ENCODE data around the gene MINDY3.

Gene MINDY3

DNA sequence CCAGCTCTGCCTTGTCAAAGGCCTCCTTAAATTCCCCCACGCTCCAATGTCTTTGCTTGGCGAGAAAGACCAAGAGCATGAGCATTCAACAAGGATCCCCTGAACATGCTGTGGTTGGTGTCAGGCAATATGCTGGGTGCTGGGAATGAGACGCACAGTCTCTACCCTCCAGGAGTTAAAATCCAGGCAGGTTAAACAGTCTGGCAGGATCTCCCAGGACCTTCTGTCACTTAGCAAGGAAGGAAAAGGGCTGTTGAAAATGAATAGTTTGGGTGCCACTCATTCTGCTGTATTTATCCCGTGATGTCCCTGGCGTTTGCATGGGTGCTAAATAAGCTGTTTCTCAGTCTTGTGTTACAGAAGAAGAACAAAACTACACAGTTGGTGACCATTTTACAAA is 118.7 kb downstream of the MINDY3 start:
- no peak overlapping the region for H3K4me3 ChIP-seq (ENCODE audit: low read depth, low read length)
- no peak for DNase-seq (ENCODE audit: low read depth)
- TF ChIP-seq, protein P1, sequence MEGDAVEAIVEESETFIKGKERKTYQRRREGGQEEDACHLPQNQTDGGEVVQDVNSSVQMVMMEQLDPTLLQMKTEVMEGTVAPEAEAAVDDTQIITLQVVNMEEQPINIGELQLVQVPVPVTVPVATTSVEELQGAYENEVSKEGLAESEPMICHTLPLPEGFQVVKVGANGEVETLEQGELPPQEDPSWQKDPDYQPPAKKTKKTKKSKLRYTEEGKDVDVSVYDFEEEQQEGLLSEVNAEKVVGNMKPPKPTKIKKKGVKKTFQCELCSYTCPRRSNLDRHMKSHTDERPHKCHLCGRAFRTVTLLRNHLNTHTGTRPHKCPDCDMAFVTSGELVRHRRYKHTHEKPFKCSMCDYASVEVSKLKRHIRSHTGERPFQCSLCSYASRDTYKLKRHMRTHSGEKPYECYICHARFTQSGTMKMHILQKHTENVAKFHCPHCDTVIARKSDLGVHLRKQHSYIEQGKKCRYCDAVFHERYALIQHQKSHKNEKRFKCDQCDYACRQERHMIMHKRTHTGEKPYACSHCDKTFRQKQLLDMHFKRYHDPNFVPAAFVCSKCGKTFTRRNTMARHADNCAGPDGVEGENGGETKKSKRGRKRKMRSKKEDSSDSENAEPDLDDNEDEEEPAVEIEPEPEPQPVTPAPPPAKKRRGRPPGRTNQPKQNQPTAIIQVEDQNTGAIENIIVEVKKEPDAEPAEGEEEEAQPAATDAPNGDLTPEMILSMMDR (conservative IDR thresholded peaks at IDR 0.05; ENCODE audit: low read depth, low read length) = no peak

DNA sequence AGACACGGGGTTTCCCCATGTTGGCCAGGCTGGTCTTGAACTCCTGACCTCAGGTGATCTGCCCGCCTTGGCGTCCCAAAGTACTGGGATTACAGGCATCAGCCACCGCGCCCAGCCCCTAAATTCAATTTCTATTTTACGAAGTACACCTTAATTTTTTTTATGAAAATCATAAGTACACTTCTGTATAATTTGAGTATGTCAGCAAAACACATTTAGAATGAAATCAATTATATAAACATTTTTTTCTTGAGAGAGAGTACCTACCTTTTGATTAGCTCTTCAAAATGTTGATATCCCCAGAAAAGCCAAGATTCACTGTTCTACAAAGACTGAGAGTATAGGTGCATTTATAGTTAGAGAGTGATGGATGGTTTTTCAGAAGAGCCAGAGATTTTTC is 120.0 kb downstream of the MINDY3 start:
- TF ChIP-seq, protein P1 (conservative IDR thresholded peaks at IDR 0.05; ENCODE audit: low read depth, low read length) = no peak
- DNase-seq (ENCODE audit: low read depth) = no peak
- H3K4me3 ChIP-seq (ENCODE audit: low read depth, low read length) = no peak overlapping the region

DNA sequence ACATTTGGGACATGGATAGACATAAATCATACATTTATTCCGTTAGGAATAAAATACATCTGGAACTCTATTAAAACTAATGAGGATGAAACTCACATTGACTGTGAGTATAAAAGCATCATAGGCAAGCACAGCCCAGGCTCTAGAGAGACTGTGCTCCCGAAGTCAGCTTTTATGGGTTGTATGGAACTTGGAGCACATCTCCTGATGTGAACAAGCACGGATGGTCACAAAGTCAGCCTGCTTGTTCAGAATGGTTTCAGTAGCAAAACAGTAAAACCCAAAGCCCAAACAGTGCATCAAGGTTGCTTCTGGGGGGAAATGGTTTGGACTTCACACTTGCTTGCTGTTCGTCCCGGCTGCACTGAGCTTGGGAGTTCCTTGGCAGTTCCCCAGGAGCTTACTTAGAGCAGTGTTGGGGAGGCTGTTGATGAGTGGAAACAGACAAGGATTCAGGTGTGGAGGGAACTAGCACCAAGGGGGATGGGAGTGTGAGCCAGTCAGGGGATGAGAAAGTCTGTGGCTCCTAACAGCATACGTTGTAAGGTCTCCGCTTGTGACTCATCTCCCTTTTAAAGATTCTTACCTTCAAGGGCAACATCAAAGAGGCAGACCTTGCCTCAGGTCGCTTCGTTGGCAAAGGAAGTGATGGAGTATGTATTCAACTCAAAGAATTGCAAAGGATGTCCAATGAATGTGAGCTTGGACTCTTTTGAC is 120.9 kb downstream of the MINDY3 start:
- no peak for DNase-seq (ENCODE audit: low read depth)
- TF ChIP-seq, protein P1 (conservative IDR thresholded peaks at IDR 0.05; ENCODE audit: low read depth, low read length) = no peak
- no peak overlapping the region for H3K4me3 ChIP-seq (ENCODE audit: low read depth, low read length)

DNA sequence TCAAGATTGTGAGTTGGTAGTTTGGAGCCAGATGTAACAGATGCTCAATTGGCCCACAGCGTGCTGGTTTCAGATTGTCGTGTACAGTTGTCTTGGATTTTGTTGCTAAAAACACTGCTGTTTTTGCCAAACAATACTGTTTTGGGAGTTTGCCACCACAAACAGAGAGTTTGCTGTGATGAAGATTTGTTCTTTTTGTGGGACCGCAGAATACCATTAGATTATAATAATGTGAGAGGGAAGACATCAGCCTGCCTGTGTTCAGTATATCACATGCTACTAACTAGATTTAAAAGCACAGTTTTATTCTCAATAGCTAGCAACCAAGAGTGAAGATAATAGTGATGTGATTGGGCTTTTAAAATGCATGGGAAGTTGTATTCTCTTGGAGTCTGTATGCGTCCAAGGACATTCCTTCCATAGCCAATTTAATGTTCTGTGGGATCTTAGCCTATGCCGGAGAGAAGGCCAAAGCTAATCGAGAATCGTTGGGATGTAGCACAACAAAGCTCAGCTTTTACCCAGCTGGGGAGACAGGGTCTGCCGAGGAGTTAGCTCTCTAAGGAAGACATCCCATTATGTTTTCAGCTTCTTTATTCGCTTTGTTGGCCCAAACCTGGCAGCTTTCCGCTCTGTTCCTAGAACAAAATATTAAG is 121.9 kb downstream of the MINDY3 start:
- TF ChIP-seq, protein P1 (conservative IDR thresholded peaks at IDR 0.05; ENCODE audit: low read depth, low read length) = no peak
- DNase-seq (ENCODE audit: low read depth) = peak; percentile 58
- H3K4me3 ChIP-seq (ENCODE audit: low read depth, low read length) = no peak overlapping the region

DNA sequence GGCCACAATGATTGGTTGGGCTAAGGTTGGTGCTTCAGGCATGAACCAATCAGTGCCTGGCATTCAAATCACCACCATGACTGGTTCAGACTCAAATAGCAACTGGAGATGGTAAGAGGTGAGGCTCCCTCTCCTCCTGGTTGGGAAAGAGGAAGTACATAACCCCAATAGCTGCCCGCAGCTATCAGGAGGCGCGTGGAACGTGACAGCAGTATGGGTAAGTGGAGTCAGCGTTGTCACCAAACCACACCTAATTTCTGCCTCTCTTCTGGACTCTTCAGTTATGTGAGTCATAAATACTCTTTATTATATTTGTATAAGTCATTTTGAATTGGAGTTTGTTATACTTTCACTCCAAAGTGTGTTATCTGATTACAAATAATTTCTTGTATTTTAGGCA is 122.7 kb downstream of the MINDY3 start:
- H3K4me3 ChIP-seq (ENCODE audit: low read depth, low read length) = no peak overlapping the region
- DNase-seq (ENCODE audit: low read depth) = no peak
- TF ChIP-seq, protein P1 (conservative IDR thresholded peaks at IDR 0.05; ENCODE audit: low read depth, low read length) = no peak

DNA sequence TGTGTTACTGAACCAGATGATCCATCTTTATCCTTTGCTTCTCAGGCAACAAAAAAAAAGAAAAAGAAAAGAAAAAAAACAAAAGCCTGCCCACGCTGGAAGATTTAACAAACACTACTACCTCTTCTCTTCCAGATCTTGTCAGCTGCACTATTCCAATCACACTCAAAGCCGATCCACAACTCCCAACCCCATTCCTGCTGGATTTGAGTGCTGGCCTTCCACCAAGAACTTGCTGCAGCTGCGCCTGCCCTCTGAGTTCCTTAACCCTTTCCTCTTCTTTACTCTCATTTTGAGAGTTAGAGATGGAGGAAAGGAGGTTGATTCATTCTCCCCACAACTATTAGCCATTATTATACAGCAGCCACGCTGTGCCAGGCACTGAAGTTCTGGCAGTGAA is 124.5 kb downstream of the MINDY3 start:
- TF ChIP-seq, protein P1 (conservative IDR thresholded peaks at IDR 0.05; ENCODE audit: low read depth, low read length) = no peak
- DNase-seq (ENCODE audit: low read depth) = no peak

DNA sequence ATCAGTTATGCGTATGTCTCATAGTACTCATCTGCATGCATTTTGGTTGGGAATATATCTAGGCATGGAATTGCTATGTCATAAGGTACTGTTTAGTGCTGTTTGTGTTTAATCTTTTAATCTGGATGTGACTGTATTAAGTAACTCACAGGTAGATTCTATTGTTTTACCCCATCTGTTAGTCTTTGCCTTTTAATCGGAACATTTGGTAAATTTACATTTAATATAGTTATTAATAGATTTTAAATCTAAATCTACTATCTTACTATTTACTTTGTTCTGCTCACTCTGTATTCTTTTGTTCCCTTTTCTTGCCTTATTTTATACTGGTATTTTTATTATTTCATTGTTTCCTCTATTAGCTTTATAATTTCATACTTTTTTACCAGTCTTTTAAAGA is 130.0 kb downstream of the MINDY3 start:
- no peak overlapping the region for H3K4me3 ChIP-seq (ENCODE audit: low read depth, low read length)
- TF ChIP-seq, protein P1 (conservative IDR thresholded peaks at IDR 0.05; ENCODE audit: low read depth, low read length) = no peak
- no peak for DNase-seq (ENCODE audit: low read depth)

More for the DNA sequence above, 124.5 kb downstream of the MINDY3 start:
- H3K4me3 ChIP-seq (ENCODE audit: low read depth, low read length) = no peak overlapping the region

Measured in choroid plexus epithelial cell (primary cell).